Measurements from ENCODE around the gene ARHGAP26.

Gene ARHGAP26

GRCh38 chr5:142873831-142874230 is 103.7 kb downstream of the ARHGAP26 start:
- H3K27ac ChIP-seq (ENCODE audit: low read length, poor library complexity, severe bottlenecking) = no peak overlapping the region
- H4K8ac ChIP-seq (ENCODE audit: low read length) = no peak overlapping the region
- no peaks in the 10 kb centered on the region for H3K9me3 ChIP-seq (ENCODE audit: control insufficient read depth, low read length)
- no peaks in the 10 kb centered on the region for H3K36me3 ChIP-seq (ENCODE audit: control insufficient read depth in 1 of 2, insufficient read depth in 2 of 2, low read depth in 1 of 2, low read length in 2 of 2)
- peaks cover 21% of the 10 kb centered on the region for H3K4me1 ChIP-seq (ENCODE audit: control insufficient read depth, insufficient read depth, low read depth, low read length)
- H3K4ac ChIP-seq (ENCODE audit: low read depth in 1 of 2, low read length in 2 of 2) = no peak overlapping the region
- no peak for DNase-seq
- no peak overlapping the region for H3K4me3 ChIP-seq (ENCODE audit: insufficient read depth in 1 of 2, low read depth in 1 of 2, low read length in 2 of 2)
- H2AFZ ChIP-seq (ENCODE audit: low read depth, low read length) = no peak overlapping the region
- H2BK12ac ChIP-seq (ENCODE audit: low read length in 2 of 2) = no peak overlapping the region
- H3K23ac ChIP-seq (ENCODE audit: low read length in 2 of 2) = no peak overlapping the region
- peaks cover 11% of the 10 kb centered on the region for H3K79me1 ChIP-seq (replicated peaks; ENCODE audit: low read length, poor library complexity, severe bottlenecking)
- H3K18ac ChIP-seq (ENCODE audit: low read depth in 1 of 2, low read length in 2 of 2) = no peak overlapping the region
- no peak overlapping the region for H3K4me2 ChIP-seq (ENCODE audit: low read length, poor library complexity, severe bottlenecking)
- no peaks in the 10 kb centered on the region for H3K27me3 ChIP-seq (ENCODE audit: control insufficient read depth in 1 of 2, insufficient read depth in 1 of 2, low read length in 2 of 2)
- no peak overlapping the region for H2BK15ac ChIP-seq (ENCODE audit: low read depth, poor library complexity, severe bottlenecking)
- no peak overlapping the region for H3K14ac ChIP-seq (ENCODE audit: low read length in 2 of 2)
- no peak overlapping the region for H4K91ac ChIP-seq (ENCODE audit: low read length)
- WGBS = 94% methylated on average over 5 of the region's 5 CpGs
- no peak overlapping the region for H2BK5ac ChIP-seq (ENCODE audit: low read depth, low read length, poor library complexity, severe bottlenecking)
- H2AK5ac ChIP-seq (ENCODE audit: low read length, severe bottlenecking) = no peak overlapping the region
- H2BK120ac ChIP-seq (ENCODE audit: low read depth, low read length) = no peak overlapping the region
- H3K9ac ChIP-seq (ENCODE audit: low read length) = no peak overlapping the region

- Histone ChIP-seq H3K23ac (ENCODE audit: low read length in 2 of 2) (no peak overlapping the region), H2BK12ac (ENCODE audit: low read length in 2 of 2) (no peak overlapping the region), H3K4me2 (ENCODE audit: low read length, poor library complexity, severe bottlenecking) (no peak overlapping the region), H3K79me1 (replicated peaks; ENCODE audit: low read length, poor library complexity, severe bottlenecking) (peaks cover 10% of the 10 kb centered on the region), H3K27me3 (ENCODE audit: control insufficient read depth in 1 of 2, insufficient read depth in 1 of 2, low read length in 2 of 2) (no peaks in the 10 kb centered on the region), H3K4me3 (ENCODE audit: insufficient read depth in 1 of 2, low read depth in 1 of 2, low read length in 2 of 2) (no peak overlapping the region), H3K18ac (ENCODE audit: low read depth in 1 of 2, low read length in 2 of 2) (no peak overlapping the region), H2AFZ (ENCODE audit: low read depth, low read length) (no peak overlapping the region), H4K91ac (ENCODE audit: low read length) (no peak overlapping the region), H3K4me1 (ENCODE audit: control insufficient read depth, insufficient read depth, low read depth, low read length) (peaks cover 20% of the 10 kb centered on the region), H3K9me3 (ENCODE audit: control insufficient read depth, low read length) (no peaks in the 10 kb centered on the region), H3K36me3 (ENCODE audit: control insufficient read depth in 1 of 2, insufficient read depth in 2 of 2, low read depth in 1 of 2, low read length in 2 of 2) (peaks cover 0 to under 1% of the 10 kb centered on the region in 2 experiments), H2AK5ac (ENCODE audit: low read length, severe bottlenecking) (no peak overlapping the region), H2BK15ac (ENCODE audit: low read depth, poor library complexity, severe bottlenecking) (no peak overlapping the region), H3K9ac (ENCODE audit: low read length) (no peak overlapping the region), H3K4ac (ENCODE audit: low read depth in 1 of 2, low read length in 2 of 2) (no peak overlapping the region), H3K14ac (ENCODE audit: low read length in 2 of 2) (no peak overlapping the region), H2BK5ac (ENCODE audit: low read depth, low read length, poor library complexity, severe bottlenecking) (no peak overlapping the region), H2BK120ac (ENCODE audit: low read depth, low read length) (no peak overlapping the region), H4K8ac (ENCODE audit: low read length) (no peak overlapping the region), H3K27ac (ENCODE audit: low read length, poor library complexity, severe bottlenecking) (no peak overlapping the region)
- DNase-seq = no peak
- 51% methylated on average over 7 of the region's 7 CpGs for WGBS
These were observed 104.4 kb downstream of the ARHGAP26 start for GRCh38 chr5:142874540-142874939.

GRCh38 chr5:142875936-142876335 is 105.8 kb downstream of the ARHGAP26 start:
- H3K9ac ChIP-seq (ENCODE audit: low read length) = no peak overlapping the region
- no peak overlapping the region for H2AK5ac ChIP-seq (ENCODE audit: low read length, severe bottlenecking)
- peaks cover 0 to 3% of the 10 kb centered on the region in 2 experiments for H3K36me3 ChIP-seq (ENCODE audit: control insufficient read depth in 1 of 2, insufficient read depth in 2 of 2, low read depth in 1 of 2, low read length in 2 of 2)
- H2BK12ac ChIP-seq (ENCODE audit: low read length in 2 of 2) = no peak overlapping the region
- H2AFZ ChIP-seq (ENCODE audit: low read depth, low read length) = no peak overlapping the region
- no peaks in the 10 kb centered on the region for H3K9me3 ChIP-seq (ENCODE audit: control insufficient read depth, low read length)
- H3K14ac ChIP-seq (ENCODE audit: low read length in 2 of 2) = no peak overlapping the region
- H3K27me3 ChIP-seq (ENCODE audit: control insufficient read depth in 1 of 2, insufficient read depth in 1 of 2, low read length in 2 of 2) = no peaks in the 10 kb centered on the region
- peaks cover 17% of the 10 kb centered on the region for H3K4me1 ChIP-seq (ENCODE audit: control insufficient read depth, insufficient read depth, low read depth, low read length)
- no peak overlapping the region for H3K18ac ChIP-seq (ENCODE audit: low read depth in 1 of 2, low read length in 2 of 2)
- no peak overlapping the region for H3K4me3 ChIP-seq (ENCODE audit: insufficient read depth in 1 of 2, low read depth in 1 of 2, low read length in 2 of 2)
- H4K8ac ChIP-seq (ENCODE audit: low read length) = no peak overlapping the region
- no peak overlapping the region for H4K91ac ChIP-seq (ENCODE audit: low read length)
- peaks cover 9% of the 10 kb centered on the region for H3K79me1 ChIP-seq (replicated peaks; ENCODE audit: low read length, poor library complexity, severe bottlenecking)
- no peak overlapping the region for H2BK5ac ChIP-seq (ENCODE audit: low read depth, low read length, poor library complexity, severe bottlenecking)
- WGBS = 92% methylated on average over 2 of the region's 3 CpGs
- H2BK15ac ChIP-seq (ENCODE audit: low read depth, poor library complexity, severe bottlenecking) = no peak overlapping the region
- no peak overlapping the region for H2BK120ac ChIP-seq (ENCODE audit: low read depth, low read length)
- no peak overlapping the region for H3K27ac ChIP-seq (ENCODE audit: low read length, poor library complexity, severe bottlenecking)
- H3K4me2 ChIP-seq (ENCODE audit: low read length, poor library complexity, severe bottlenecking) = no peak overlapping the region
- H3K23ac ChIP-seq (ENCODE audit: low read length in 2 of 2) = no peak overlapping the region
- H3K4ac ChIP-seq (ENCODE audit: low read depth in 1 of 2, low read length in 2 of 2) = no peak overlapping the region
- DNase-seq = no peak

- Histone ChIP-seq H3K4ac (ENCODE audit: low read depth in 1 of 2, low read length in 2 of 2) (no peak overlapping the region), H2BK5ac (ENCODE audit: low read depth, low read length, poor library complexity, severe bottlenecking) (no peak overlapping the region), H3K36me3 (ENCODE audit: control insufficient read depth in 1 of 2, insufficient read depth in 2 of 2, low read depth in 1 of 2, low read length in 2 of 2) (peaks cover 0 to 3% of the 10 kb centered on the region in 2 experiments), H2AK5ac (ENCODE audit: low read length, severe bottlenecking) (no peak overlapping the region), H3K27me3 (ENCODE audit: control insufficient read depth in 1 of 2, insufficient read depth in 1 of 2, low read length in 2 of 2) (no peaks in the 10 kb centered on the region), H3K27ac (ENCODE audit: low read length, poor library complexity, severe bottlenecking) (no peak overlapping the region), H3K79me1 (replicated peaks; ENCODE audit: low read length, poor library complexity, severe bottlenecking) (peaks cover 4% of the 10 kb centered on the region), H3K18ac (ENCODE audit: low read depth in 1 of 2, low read length in 2 of 2) (no peak overlapping the region), H3K4me3 (ENCODE audit: insufficient read depth in 1 of 2, low read depth in 1 of 2, low read length in 2 of 2) (no peak overlapping the region), H2BK120ac (ENCODE audit: low read depth, low read length) (no peak overlapping the region), H3K14ac (ENCODE audit: low read length in 2 of 2) (no peak overlapping the region), H3K4me1 (ENCODE audit: control insufficient read depth, insufficient read depth, low read depth, low read length) (peaks cover 17% of the 10 kb centered on the region), H2BK15ac (ENCODE audit: low read depth, poor library complexity, severe bottlenecking) (no peak overlapping the region), H3K9ac (ENCODE audit: low read length) (no peak overlapping the region), H4K91ac (ENCODE audit: low read length) (no peak overlapping the region), H3K4me2 (ENCODE audit: low read length, poor library complexity, severe bottlenecking) (no peak overlapping the region), H2BK12ac (ENCODE audit: low read length in 2 of 2) (no peak overlapping the region), H4K8ac (ENCODE audit: low read length) (no peak overlapping the region), H3K9me3 (ENCODE audit: control insufficient read depth, low read length) (no peaks in the 10 kb centered on the region), H2AFZ (ENCODE audit: low read depth, low read length) (no peak overlapping the region), H3K23ac (ENCODE audit: low read length in 2 of 2) (no peak overlapping the region)
- no peak for DNase-seq
- WGBS = 88% methylated on average over 2 of the region's 2 CpGs
These were observed 106.6 kb downstream of the ARHGAP26 start for GRCh38 chr5:142876817-142877216.
